Measurements from ENCODE around the gene RANGAP1. TPM values are rescaled to one million over a fixed set of nuclear protein-coding genes. Genes with fewer than 3 reads are reported as not detected.

The RANGAP1 gene
- total and polyA plus RNA-seq, 2 of the 8 experiments (the other 6 are each of a cell fraction or from before 2014, with no cell fraction given) = 121 to 171 TPM

- TF ChIP-seq TAF7 (optimal IDR thresholded peaks at IDR 0.05; ENCODE audit: borderline replicate concordance, low read depth, low read length) (no peak), EGR1 (IDR thresholded peaks at IDR 0.05; ENCODE audit: borderline replicate concordance, low read depth, low read length) (no peak), JUND (IDR thresholded peaks at IDR 0.05; ENCODE audit: low read length) (peak; percentile 53; the same call in 1 of the 2 replicates)
These were observed 2.4 kb upstream of the RANGAP1 start (continued) for GRCh38 chr22:41288245-41288946.
